ENCODE measurements around the gene ABTB1.

DNA sequence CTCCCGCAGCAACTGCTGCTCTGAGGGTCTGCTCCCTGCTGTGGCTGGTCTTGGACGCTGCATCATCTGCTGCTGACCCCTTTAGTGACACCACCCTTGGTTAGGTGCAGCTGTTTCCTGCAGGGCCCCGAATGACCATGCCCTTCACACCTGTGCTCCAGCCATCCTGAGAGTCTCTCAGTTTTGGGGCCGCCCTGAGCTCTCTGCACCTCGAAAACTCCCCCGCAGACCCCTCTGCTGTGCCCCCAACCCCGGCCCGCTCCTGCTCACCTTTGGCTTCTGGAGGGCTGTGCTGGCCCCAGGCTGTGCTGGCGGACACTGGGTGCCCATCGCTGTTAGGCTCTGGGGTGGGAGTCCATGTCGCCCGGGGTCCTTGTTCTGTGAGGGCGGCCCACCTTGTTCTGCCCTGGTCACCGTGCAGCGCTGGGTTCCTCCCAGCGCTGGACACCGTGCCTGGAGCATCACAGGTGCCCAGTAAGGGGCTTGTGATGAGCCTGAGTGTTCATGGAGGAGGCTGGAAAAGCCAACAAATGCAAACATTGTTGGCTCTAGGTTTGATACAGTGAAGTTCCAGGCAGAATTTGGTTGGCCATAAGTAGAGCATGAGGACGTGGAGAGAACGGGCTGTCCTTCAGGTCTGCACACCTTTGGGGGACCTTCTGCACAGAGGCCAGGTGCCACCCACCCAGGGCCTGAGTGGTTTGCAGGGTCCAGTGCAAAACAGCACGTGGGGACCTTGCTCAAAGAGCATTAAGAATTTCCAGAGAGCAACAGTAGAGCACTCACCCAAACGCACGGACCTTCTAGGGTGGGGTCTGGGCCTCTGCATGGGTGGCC lies 12.3 kb downstream of the ABTB1 start:
- no peak for TF ChIP-seq POLR2A (IDR thresholded peaks at IDR 0.05)
- TF ChIP-seq CTCF (IDR thresholded peaks at IDR 0.05): no peak
